ENCODE data around the gene RRM1.

DNA sequence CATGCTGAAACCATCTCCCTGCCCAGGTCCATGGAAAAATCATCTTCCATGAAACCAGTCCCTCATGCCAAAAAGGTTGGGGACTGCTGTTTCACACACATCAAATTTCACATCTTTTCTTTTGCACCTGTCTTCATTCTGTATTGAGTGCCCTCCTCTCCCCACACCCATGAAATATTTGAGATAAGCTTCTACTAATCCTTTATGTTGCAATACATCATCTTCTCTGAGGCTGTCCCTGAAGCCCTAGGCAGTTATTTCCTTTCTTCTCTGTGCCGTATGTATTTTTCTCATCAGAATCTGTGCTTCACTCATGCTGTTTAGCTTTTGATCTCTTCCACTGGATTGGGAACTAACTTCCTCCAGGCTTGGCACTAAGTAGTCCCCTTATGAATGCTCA, 40.0 kb upstream of the RRM1 start:
- TF ChIP-seq, protein P1, sequence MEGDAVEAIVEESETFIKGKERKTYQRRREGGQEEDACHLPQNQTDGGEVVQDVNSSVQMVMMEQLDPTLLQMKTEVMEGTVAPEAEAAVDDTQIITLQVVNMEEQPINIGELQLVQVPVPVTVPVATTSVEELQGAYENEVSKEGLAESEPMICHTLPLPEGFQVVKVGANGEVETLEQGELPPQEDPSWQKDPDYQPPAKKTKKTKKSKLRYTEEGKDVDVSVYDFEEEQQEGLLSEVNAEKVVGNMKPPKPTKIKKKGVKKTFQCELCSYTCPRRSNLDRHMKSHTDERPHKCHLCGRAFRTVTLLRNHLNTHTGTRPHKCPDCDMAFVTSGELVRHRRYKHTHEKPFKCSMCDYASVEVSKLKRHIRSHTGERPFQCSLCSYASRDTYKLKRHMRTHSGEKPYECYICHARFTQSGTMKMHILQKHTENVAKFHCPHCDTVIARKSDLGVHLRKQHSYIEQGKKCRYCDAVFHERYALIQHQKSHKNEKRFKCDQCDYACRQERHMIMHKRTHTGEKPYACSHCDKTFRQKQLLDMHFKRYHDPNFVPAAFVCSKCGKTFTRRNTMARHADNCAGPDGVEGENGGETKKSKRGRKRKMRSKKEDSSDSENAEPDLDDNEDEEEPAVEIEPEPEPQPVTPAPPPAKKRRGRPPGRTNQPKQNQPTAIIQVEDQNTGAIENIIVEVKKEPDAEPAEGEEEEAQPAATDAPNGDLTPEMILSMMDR (IDR thresholded peaks at IDR 0.05) = no peak
- no peak for TF ChIP-seq POLR2A (IDR thresholded peaks at IDR 0.05)
